CD4-positive, alpha-beta T cell (primary cell): Measurements from ENCODE around the gene NFIC. TPM values are rescaled to one million over a fixed set of nuclear protein-coding genes. Genes with fewer than 3 reads are reported as not detected.

Experiments used
- ATAC-seq: fragments of 200-7000 bp; cut with Tn5 transposase; one replicate; pipeline ENCODE4 v1.10.0; 2022; ENCODE audit warnings: mild to moderate bottlenecking; ENCODE audit not compliant: poor library complexity
- CTCF ChIA-PET: fragments of 350-600 bp; sonication (Branson Sonifier 250); formaldehyde crosslinking; loops from one replicate; lab custom pipeline; 2021; ENCODE audit warnings: antibody characterized with exemption, inconsistent platforms; lab: Charles Lee
- POLR2A ChIA-PET: fragments of 350-600 bp; sonication (Branson Sonifier 250); formaldehyde crosslinking; loops from one replicate; lab custom pipeline; 2021; ENCODE audit warnings: antibody characterized with exemption, inconsistent platforms; lab: Charles Lee
- DNase-seq, 14 experiments: peaks; one replicate each; pipeline ENCODE4 v3.0.0-alpha.2; 2013 to 2020; ENCODE audit warnings: mixed read lengths in 2 of 14
- H3K27ac ChIP-seq, 2 donors: one replicate each; pipeline versions ENCODE4 v1.5.1 to v1.7.0; 2013; ENCODE audit warnings: low read length in 2 of 2, low read depth in 1 of 2, mild to moderate bottlenecking in 1 of 2
- H3K27me3 ChIP-seq, 2 experiments: 1 replicate in 1 of 2; 2 replicates in 1 of 2; pipeline versions ENCODE4 v1.6.1 to v1.7.0; 2013; ENCODE audit warnings: low read length in 2 of 2, control low read depth in 1 of 2, mild to moderate bottlenecking in 1 of 2, moderate library complexity in 1 of 2; ENCODE audit not compliant: insufficient read depth in 2 of 2, control insufficient read depth in 1 of 2
- H3K36me3 ChIP-seq: one replicate; pipeline ENCODE4 v1.6.1; 2013; ENCODE audit warnings: low read length, control low read depth; ENCODE audit not compliant: insufficient read depth
- H3K4me1 ChIP-seq: one replicate; pipeline ENCODE4 v1.6.1; 2013; ENCODE audit warnings: low read length, control low read depth; ENCODE audit not compliant: insufficient read depth
- H3K4me3 ChIP-seq: one replicate; pipeline ENCODE4 v1.5.1; 2013; ENCODE audit warnings: mild to moderate bottlenecking, low read length, moderate library complexity
- H3K9me3 ChIP-seq, 2 experiments: 1 replicate in 1 of 2; 2 replicates in 1 of 2; pipeline versions ENCODE4 v1.6.1 to v1.7.0; 2013; ENCODE audit warnings: low read length in 2 of 2, mild to moderate bottlenecking in 2 of 2, control low read depth in 1 of 2, moderate library complexity in 1 of 2; ENCODE audit not compliant: control insufficient read depth in 1 of 2, insufficient read depth in 1 of 2
- H3K27ac Mint-ChIP-seq: one replicate; pipeline ENCODE4 v1.8.0; 2020; ENCODE audit warnings: mixed read lengths
- H3K27me3 Mint-ChIP-seq: one replicate; pipeline ENCODE4 v1.8.0; 2021; ENCODE audit warnings: mixed read lengths
- H3K36me3 Mint-ChIP-seq: one replicate; pipeline ENCODE4 v1.8.0; 2021; ENCODE audit warnings: low read depth, mixed read lengths
- H3K4me1 Mint-ChIP-seq: one replicate; pipeline ENCODE4 v1.8.0; 2021; ENCODE audit warnings: low read depth, mixed read lengths
- H3K4me3 Mint-ChIP-seq: one replicate; pipeline ENCODE4 v1.8.0; 2020; ENCODE audit warnings: mild to moderate bottlenecking, mixed read lengths
- H3K9me3 Mint-ChIP-seq: one replicate; pipeline ENCODE4 v1.8.0; 2020; ENCODE audit warnings: mixed read lengths
- intact Hi-C, 2 experiments: fragments of 100-400 bp; cut with DNase I in 1 of 2; cut with micrococcal nuclease in 1 of 2; formaldehyde crosslinking; loops; one replicate each; pipeline versions ENCODE4 v1.15.1 to v1.9.0; 2023 to 2025; cut with DNase I, micrococcal nuclease
- total RNA-seq, 174 experiments: library from RNA in 2 of 174; stranded (reverse) in 2 of 174; gene quantifications; one replicate each; pipeline ENCODE4 v1.2.3 and lab custom pipeline; 2021 to 2026
- TF ChIP-seq, protein P1 (sequence below): fragments of 200-600 bp; IDR thresholded peaks from one replicate; pipeline ENCODE4 v1.8.0; 2022; ENCODE audit warnings: antibody characterized with exemption, mild to moderate bottlenecking

The NFIC gene
- total RNA-seq, 2 experiments from 2014 or later, result 22.1 to 22.2 TPM

DNA sequence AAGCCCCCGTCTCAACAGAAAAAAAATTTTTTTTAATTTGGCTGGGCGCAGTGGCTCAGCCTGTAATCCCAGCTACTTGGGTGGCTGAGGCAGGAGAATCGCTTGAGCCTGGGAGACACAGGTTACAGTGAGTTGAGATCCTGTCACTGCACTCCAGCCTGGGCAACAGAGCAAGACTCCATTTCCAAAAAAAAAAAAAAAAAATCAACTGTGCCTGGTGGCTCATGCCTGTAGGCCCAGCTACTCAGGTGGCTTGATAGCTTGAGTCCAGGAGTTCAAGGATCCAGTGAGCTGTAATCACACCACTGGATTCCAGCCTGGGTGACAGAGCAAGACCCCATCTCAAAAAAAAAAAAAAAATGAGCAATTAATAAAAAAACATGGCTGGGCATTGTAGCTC lies 135.4 kb downstream of the NFIC start:
- ChIA-PET CTCF (no interaction called here), POLR2A (interaction anchor here (0.6 to 1.4 kb wide), 3 partner anchors 43 to 317 kb away, joined by 3 to 5 read pairs (median 3); no protein-coding TSS in a partner anchor)
- peaks cover 3% of the 10 kb centered on the region for H3K36me3 ChIP-seq
- no peaks in the 10 kb centered on the region for H3K9me3 ChIP-seq
- TF ChIP-seq, protein P1, sequence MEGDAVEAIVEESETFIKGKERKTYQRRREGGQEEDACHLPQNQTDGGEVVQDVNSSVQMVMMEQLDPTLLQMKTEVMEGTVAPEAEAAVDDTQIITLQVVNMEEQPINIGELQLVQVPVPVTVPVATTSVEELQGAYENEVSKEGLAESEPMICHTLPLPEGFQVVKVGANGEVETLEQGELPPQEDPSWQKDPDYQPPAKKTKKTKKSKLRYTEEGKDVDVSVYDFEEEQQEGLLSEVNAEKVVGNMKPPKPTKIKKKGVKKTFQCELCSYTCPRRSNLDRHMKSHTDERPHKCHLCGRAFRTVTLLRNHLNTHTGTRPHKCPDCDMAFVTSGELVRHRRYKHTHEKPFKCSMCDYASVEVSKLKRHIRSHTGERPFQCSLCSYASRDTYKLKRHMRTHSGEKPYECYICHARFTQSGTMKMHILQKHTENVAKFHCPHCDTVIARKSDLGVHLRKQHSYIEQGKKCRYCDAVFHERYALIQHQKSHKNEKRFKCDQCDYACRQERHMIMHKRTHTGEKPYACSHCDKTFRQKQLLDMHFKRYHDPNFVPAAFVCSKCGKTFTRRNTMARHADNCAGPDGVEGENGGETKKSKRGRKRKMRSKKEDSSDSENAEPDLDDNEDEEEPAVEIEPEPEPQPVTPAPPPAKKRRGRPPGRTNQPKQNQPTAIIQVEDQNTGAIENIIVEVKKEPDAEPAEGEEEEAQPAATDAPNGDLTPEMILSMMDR, result no peak
- Mint-ChIP-seq H3K36me3 (peaks cover 21% of the 10 kb centered on the region), H3K27me3 (no peaks in the 10 kb centered on the region), H3K9me3 (no peaks in the 10 kb centered on the region), H3K27ac (no peak overlapping the region), H3K4me1 (peaks cover 37% of the 10 kb centered on the region), H3K4me3 (no peak overlapping the region)
- DNase-seq (no peak), ATAC-seq (no peak)
- H3K4me3 ChIP-seq, result no peak overlapping the region
- intact Hi-C loops, result loop anchor here (5.0 to 10.0 kb wide), 3 partner anchors 69 to 447 kb away; partner anchors contain the start of gene TLE5 (in 1 of the 2)
- no peaks in the 10 kb centered on the region for H3K27me3 ChIP-seq
- H3K27ac ChIP-seq, result no peak overlapping the region
- H3K4me1 ChIP-seq, result peaks cover 45% of the 10 kb centered on the region

DNA sequence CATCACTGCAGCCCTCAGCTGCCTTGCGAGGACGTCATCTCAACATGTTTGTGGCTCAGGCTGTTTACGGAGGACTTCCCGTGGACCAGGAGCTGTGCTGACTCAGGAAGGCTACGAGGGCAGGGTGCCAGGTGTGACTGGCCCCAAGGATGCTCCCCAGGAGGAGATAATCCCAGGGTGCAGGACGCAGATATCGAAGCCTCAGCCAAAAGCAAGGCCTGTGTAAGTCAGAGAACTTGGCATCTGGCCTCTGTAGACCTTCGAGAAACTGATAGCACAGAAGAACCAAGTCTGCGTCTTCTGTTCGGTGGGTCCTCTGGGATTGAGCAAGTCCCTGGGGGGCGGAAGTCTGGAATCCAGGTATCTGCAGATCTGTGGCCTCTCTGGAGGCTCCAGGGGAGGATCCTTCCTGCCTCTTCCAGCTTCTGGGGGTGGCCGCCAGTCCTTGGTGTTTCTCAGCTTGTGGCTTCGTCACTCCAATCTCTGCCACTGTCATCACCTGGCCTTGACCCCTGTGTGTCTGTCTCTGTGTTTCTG lies 136.7 kb downstream of the NFIC start:
- peaks cover 38% of the 10 kb centered on the region for H3K4me1 Mint-ChIP-seq
- H3K27me3 Mint-ChIP-seq, result no peaks in the 10 kb centered on the region
- H3K9me3 Mint-ChIP-seq, result no peaks in the 10 kb centered on the region
- peaks cover 55% of the 10 kb centered on the region for H3K4me1 ChIP-seq
- H3K27ac ChIP-seq, result no peak overlapping the region
- no peaks in the 10 kb centered on the region for H3K9me3 ChIP-seq
- TF ChIP-seq, protein P1, result no peak
- peaks cover 20% of the 10 kb centered on the region for H3K36me3 Mint-ChIP-seq
- no peaks in the 10 kb centered on the region for H3K27me3 ChIP-seq
- no peak overlapping the region for H3K4me3 ChIP-seq
- H3K36me3 ChIP-seq, result peaks cover 3% of the 10 kb centered on the region
- H3K27ac Mint-ChIP-seq, result no peak overlapping the region
- H3K4me3 Mint-ChIP-seq, result peak overlapping the region; percentile 4
- CTCF ChIA-PET, result no interaction called here
- no peak for DNase-seq
- no peak for ATAC-seq
- POLR2A ChIA-PET, result no interaction called here
- intact Hi-C loops, result loop anchor here (5.0 to 10.0 kb wide), 3 partner anchors 71 to 448 kb away; partner anchors contain the start of gene TLE5 (in 1 of the 2)

GRCh38 chr19:3504735-3505134 lies 138.4 kb downstream of the NFIC start:
- ChIA-PET POLR2A (no interaction called here), CTCF (interaction anchor here (0.6 to 0.7 kb wide), 3 partner anchors 10 to 195 kb away, joined by 3 read pairs; partner anchors contain the start of gene PIP5K1C)
- no peaks in the 10 kb centered on the region for H3K27me3 Mint-ChIP-seq
- H3K4me3 Mint-ChIP-seq, result peak overlapping the region; percentile 67
- ATAC-seq, result no peak
- intact Hi-C loops, result loop anchor here (5.0 to 10.0 kb wide), 5 partner anchors 43 to 450 kb away; partner anchors contain the start of genes HMG20B (in 1 of the 2) and TLE5 (in 1 of the 2)
- Histone ChIP-seq H3K9me3 (no peaks in the 10 kb centered on the region), H3K27ac (no peak overlapping the region), H3K36me3 (peaks cover 15% of the 10 kb centered on the region), H3K27me3 (no peaks in the 10 kb centered on the region), H3K4me1 (peaks cover 56% of the 10 kb centered on the region), H3K4me3 (no peak overlapping the region)
- H3K4me1 Mint-ChIP-seq, result peaks cover 46% of the 10 kb centered on the region
- no peak for DNase-seq
- H3K36me3 Mint-ChIP-seq, result peaks cover 30% of the 10 kb centered on the region
- TF ChIP-seq, protein P1, result no peak
- peak overlapping the region; percentile 95 for H3K27ac Mint-ChIP-seq
- H3K9me3 Mint-ChIP-seq, result no peaks in the 10 kb centered on the region
